Non-pigmented ciliary epithelial cell (primary cell): ENCODE results near the gene EZR.

Experiments used
- DNase-seq: peaks from one replicate; pipeline ENCODE4 v3.0.0-alpha.2; 2010; ENCODE audit warnings: low read depth

The EZR gene

DNA sequence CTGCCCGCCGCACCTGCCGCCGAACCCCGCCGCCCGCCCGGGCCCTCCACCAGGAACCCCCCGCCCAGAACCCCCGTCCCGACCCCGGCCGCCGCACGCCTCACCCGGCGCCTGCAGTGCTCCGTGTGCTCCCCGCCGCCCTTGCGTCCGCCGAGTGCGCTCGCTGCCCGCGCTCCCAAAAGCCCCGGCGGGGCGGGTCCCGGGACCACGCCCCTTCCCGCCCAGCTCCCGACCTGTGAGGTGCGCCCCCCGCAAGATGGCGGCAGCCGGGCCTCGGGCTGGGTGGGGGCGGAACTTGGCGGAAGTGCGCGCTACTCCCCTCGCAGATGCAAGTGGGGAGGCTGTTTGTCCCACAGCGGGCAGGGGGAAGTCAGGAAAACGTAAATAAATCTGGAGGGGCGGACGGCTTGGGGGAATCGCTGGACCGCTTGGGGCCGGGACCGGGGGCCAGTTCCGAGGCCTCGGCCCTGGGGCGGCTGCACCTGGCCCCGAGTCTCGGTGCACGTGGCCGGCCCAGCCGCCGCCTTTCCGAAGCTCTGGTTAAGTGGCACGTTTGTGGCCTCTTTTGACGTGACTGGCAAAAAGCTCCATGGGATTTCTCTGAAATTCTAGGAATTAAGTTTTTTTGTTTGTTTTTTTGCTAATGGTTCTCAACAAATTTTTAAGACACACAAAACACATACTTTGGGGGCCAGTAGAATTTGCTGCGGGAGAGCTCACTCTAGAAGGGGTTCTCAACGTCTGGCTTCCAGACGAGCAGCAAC, at the start of gene EZR:
Gene EZR (minus strand): TSS at position 156 of the 764 bp plus-strand sequence. CDS start 1,275 bp downstream, outside the sequence.
- no peak for DNase-seq

- DNase-seq: no peak
Measured at GRCh38 chr6:158868122-158868480, 48.9 kb upstream of the EZR start.

GRCh38 chr6:158867381-158868121, 48.4 kb upstream of the EZR start:
- DNase-seq: no peak

GRCh38 chr6:158865769-158866168, 46.6 kb upstream of the EZR start:
- DNase-seq: no peak

- no peak for DNase-seq
Measured at GRCh38 chr6:158863646-158864045, 44.5 kb upstream of the EZR start.

GRCh38 chr6:158861686-158862381, 42.7 kb upstream of the EZR start:
- DNase-seq: no peak

DNA sequence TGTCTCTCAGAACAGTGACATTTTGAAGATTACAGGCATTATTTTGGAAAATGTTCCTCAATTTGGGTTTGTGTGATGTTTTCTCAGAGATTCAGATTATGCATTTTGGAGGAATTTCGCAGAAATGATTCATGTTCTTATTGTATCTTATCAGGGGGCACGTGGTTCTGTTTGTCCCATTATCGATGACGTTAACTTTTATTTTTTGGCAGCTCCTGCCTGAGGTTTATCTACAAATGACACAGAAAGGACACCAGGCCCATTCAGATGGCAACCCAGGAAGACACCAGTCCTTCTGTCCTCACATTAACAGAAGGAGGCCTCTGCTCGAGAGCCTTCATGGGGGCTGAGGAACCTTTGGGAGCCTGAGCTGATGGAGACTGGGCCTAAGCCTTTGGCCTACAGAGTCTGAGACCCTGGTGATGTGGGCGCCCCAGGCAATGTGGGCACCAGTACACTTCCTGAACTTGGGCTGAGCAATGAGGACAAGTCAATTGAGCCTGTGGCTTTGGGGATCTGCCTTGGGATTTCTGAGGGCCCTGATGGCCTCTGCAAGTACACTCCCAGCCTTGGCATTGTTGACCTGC, 41.2 kb upstream of the EZR start:
- no peak for DNase-seq

DNA sequence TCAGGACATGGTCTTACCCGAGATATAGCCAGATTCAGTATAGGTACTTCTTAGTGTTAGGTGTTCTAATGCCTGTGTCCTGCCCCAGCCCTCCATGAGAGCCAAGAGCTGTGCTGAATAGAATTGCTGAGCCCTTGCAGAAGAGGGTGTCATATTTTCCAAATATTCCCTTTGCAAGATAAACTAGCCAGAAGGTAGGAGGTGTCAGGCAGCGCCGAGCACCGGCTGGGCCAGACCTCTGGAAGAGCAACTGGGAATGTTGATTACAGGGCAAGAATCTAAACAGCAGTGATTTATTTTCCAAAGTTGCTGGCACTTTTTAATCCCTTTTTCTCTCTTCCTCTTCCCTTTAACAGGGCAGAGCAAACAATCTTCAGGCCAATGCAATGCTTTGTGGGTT, 37.1 kb upstream of the EZR start:
- DNase-seq: no peak

GRCh38 chr6:158854214-158855101, 35.3 kb upstream of the EZR start:
- peak; percentile 51 for DNase-seq

- no peak for DNase-seq
Measured at GRCh38 chr6:158853880-158854213, 34.7 kb upstream of the EZR start.

DNA sequence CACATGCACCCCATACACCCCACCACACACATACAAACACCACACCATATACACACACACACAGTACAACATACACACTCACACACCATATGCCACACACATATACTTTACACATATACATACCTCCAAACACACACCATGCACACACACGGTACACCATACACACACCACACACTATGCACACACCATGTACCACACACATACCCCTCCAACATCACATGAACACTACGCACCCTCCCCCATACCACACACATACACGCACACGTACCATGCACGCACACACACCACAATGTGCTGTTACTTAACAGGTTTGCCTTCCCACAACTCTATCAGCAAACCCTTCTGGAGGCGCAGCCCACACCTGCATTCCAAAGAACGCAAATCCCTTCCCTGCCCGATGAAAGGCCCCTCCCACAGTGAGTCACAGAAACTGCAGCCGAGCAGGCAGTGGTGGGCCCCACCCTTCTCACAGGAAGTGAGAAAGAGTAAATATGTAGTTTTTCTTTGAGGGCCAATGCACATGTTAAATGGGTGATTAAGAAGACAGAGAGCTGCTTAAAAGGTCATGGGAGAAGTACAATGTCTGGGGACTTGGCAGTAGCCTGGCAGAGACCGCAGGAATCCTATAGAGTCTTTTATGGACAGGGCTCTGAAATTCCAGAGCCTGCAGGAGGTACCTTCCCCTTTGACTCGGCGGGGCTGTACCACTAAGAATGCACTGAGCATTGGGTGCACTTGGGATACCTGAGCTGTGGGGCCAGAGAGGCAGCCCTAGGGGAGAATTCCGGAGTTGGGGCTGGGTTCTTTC, 34.1 kb upstream of the EZR start:
- DNase-seq: peak; percentile 87

DNA sequence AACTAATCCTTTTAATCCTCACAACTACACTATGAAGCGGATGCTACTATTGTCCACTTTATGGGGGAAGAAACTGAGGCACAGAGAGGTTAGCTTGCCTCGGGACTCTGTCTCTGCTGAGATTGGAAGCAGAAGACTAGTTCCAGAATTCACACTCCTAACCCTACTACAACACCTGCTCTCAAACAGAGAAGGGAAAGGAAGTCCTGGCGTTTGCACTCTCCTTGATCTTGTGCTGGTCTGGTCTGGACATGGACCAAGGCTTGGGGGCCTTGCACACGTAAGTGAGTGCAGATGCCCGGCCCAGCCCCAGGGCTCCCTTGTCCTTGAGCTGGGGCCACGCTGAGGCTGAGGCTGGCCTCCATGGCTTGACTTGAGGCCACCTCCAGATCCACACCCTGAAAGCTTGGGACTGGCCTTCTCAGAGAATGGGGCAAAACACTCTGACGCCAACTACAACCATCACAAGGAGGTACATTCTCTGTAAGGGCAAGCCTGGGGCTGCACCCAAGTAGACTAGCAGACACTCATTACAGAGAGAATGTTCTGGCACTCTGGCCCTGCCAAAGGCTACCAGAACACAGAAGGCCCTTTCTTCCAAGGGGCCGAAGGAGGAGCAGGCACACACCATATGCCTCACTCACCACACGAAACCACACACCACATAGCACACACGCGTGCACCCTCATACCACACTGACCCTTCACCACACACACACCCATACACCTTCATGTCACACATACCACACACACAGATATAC, 33.3 kb upstream of the EZR start:
- no peak for DNase-seq

DNA sequence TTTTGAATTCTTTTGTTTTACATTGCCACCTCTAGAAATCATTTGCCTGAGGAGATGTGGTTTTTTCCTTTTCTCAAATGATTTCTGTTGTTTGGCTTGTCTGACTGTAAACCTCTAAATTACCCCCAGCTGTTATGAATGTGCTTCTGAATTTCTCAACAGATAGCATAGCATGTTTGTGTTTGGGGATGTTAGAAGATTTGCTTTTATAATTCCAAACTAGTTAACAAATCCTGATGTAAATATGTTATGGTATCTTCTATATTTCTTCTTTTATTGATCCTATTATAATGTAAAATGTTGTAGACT, 31.6 kb upstream of the EZR start:
- no peak for DNase-seq

GRCh38 chr6:158849899-158850806, 31.0 kb upstream of the EZR start:
- peak; percentile 91 for DNase-seq

DNA sequence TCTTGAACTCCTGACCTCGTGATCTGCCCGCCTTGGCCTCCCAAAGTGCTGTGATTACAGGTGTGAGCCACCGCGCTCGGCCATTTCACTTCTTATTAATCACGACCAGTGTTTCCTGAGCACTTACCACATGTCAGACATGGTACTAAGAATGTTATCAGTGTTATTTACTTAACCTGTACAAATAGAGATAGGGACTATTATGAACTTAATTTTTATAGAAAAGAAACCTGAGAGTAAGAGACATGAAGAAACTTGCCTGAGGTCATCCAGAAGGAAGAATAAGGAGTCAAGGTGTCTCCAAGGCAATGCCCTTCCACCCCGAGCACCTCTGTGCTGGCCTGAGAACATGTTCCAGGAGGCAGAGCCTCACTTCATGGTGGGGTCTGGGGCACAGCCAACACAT, 29.3 kb upstream of the EZR start:
- DNase-seq: no peak

DNA sequence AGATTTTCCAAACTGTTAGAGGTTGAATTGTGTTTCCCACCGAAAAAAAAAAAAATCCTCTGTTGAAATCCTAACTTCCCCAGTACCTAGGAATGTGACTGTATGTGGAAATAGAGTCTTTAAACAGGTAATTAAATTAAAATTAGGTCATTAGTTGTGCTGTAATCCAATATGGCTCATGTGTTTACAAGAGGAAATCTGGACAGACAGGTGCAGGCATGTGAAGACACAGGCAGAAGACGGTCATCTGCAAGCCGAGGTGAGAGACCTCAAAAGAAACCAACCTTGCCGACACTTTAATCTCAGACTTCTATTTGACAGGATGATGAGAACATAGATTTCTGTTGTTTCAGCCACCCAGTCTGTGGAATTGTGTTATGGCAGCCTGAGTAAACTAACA, 28.6 kb upstream of the EZR start:
- DNase-seq: no peak

DNA sequence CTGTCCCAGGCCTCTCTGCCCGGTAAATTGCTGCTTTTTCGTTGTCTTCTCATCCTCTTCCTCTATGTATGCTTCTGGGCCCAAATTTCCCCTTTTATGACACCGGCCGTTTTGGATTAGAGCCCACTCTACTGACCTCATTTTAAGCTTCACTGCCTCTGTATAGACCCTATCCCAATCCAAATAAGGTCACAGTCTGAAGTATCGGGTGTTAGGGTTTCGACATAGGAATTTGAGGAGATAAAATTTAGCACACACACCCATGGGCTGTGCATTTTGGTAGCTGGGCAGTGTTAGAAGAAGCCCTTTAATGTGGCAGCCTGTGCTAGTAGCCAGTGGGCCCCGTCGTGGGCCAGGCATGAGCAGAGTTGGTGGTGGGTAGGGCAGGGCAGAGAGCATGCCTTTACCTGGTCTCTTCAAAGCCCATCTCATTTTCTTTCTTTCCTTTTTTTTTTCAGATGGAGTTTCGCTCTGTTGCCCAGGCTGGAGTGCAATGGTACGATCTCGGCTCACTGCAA, 27.9 kb upstream of the EZR start:
- DNase-seq: no peak

DNA sequence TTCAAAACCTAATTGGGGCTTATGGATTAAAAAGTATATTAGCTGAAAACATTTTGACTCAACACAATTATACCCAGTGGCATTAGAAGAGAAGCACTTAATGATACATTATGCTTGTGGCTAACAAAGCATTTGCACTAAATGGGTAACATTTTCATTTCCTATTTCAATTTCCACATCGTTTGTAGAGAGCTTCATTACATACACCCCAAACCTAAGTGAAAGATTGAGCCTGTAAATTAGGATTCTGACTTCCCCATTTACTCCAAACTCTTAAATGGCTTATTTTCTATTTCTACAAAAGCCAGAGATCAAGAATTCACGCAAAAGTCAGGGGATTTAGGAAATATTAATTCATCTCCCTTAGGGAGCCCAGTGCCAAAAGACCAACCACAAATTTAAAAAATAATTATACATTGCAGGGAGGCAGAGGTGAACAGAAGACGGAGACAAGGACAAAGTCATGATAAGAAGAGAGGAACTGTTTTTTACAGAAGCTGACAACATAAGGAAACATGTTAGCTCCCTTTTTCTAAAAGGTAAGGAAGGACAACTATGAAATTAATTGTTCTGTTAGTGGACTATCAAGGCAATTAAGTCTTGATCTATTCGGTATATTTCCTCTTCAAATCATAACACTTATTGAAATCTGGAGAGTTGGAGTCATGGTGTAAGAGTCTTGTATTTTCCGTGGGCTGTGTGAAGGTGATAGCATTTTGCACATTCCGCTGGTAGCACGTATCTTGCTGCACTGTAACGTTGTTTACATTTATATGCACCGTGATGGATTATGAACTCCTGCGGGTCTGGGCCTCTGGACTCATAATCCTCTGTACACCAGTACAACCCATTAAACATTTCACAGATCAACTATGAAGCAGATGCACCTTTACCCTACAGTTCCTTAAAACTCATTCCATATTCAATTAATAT, 24.8 kb upstream of the EZR start:
- DNase-seq: no peak
